Smooth muscle cell (in vitro differentiated cells): ENCODE measurements around the gene SMIM38. TPM values are rescaled to one million over a fixed set of nuclear protein-coding genes. Genes with fewer than 3 reads are reported as not detected.

Experiments used
- DNase-seq: peaks from one replicate; lab custom pipeline; 2025; ENCODE audit not compliant: unreplicated experiment; lab: John Stamatoyannopoulos, UW
- H2AFZ ChIP-seq: fragments of 200-600 bp; sonication (generic); 2 replicates; pipeline ENCODE4 v1.6.0; 2016; ENCODE audit warnings: antibody characterized with exemption, low read depth, mild to moderate bottlenecking
- H3F3A ChIP-seq: fragments of 200-600 bp; sonication (generic); 2 replicates; pipeline ENCODE4 v1.6.0; 2017; ENCODE audit warnings: antibody characterized with exemption, low read depth
- H3K27ac ChIP-seq: fragments of 200-600 bp; sonication (generic); 2 replicates; pipeline ENCODE4 v1.5.1; 2016; ENCODE audit warnings: low read depth, mild to moderate bottlenecking
- H3K27me3 ChIP-seq: fragments of 200-600 bp; sonication (generic); 2 replicates; pipeline ENCODE4 v1.6.1; 2016; ENCODE audit warnings: low read depth, mild to moderate bottlenecking
- H3K36me3 ChIP-seq: fragments of 200-600 bp; sonication (generic); 2 replicates; pipeline ENCODE4 v1.5.1; 2016; ENCODE audit warnings: low read depth
- H3K4me1 ChIP-seq: fragments of 200-600 bp; sonication (generic); 2 replicates; pipeline ENCODE4 v1.5.1; 2016; ENCODE audit warnings: low read depth
- H3K4me2 ChIP-seq: fragments of 200-600 bp; sonication (generic); 2 replicates; pipeline ENCODE4 v1.6.0; 2016; ENCODE audit warnings: mild to moderate bottlenecking
- H3K4me3 ChIP-seq: fragments of 200-600 bp; sonication (generic); 2 replicates; pipeline ENCODE4 v1.5.1; 2016; ENCODE audit warnings: mild to moderate bottlenecking
- H3K79me2 ChIP-seq: fragments of 200-600 bp; sonication (generic); 2 replicates; pipeline ENCODE4 v1.6.0; 2016; ENCODE audit warnings: low read depth, mild to moderate bottlenecking
- H3K9ac ChIP-seq: fragments of 200-600 bp; sonication (generic); 2 replicates; pipeline ENCODE4 v1.6.0; 2016; ENCODE audit warnings: low read depth
- H3K9me3 ChIP-seq: fragments of 200-600 bp; sonication (generic); replicated peaks from 2 replicates; pipeline ENCODE4 v1.5.1; 2016; ENCODE audit warnings: low read depth
- H4K20me1 ChIP-seq: fragments of 200-600 bp; sonication (generic); 2 replicates; pipeline ENCODE4 v1.6.0; 2016; ENCODE audit warnings: low read depth
- WGBS: methylation state at CpG from one replicate; pipeline ENCODE4 v1.1.7; 2016; ENCODE audit warnings: low lambda C conversion rate; 5-methylcytosine and 5-hydroxymethylcytosine counted together
- polyA plus RNA-seq: library from polyadenylated mRNA; unstranded; fragments of >200 nt; fragmentation: Nextera tagmentation; extraction: Ambion mirVana; gene quantifications from 2 replicates; pipeline ENCODE4 v1.2.1, GENCODE V29; 2016
- total RNA-seq: library from RNA; depleted of rRNA; stranded (reverse); fragments of >200 nt; gene quantifications from 2 replicates; pipeline ENCODE4 v1.2.3, GENCODE V29; 2014
- TF ChIP-seq, protein P1 (sequence below): fragments of 200-600 bp; sonication (generic); IDR thresholded peaks from 2 replicates; pipeline ENCODE4 v1.5.1; 2017; ENCODE audit warnings: borderline replicate concordance, mild to moderate bottlenecking, antibody characterized with exemption; ENCODE audit not compliant: insufficient read depth, poor library complexity, severe bottlenecking

The SMIM38 gene
- 0.27 and 0.31 TPM in 2 replicates for total RNA-seq
- 0.79 TPM in 1 of 2 replicates, not detected in the other for polyA plus RNA-seq

DNA sequence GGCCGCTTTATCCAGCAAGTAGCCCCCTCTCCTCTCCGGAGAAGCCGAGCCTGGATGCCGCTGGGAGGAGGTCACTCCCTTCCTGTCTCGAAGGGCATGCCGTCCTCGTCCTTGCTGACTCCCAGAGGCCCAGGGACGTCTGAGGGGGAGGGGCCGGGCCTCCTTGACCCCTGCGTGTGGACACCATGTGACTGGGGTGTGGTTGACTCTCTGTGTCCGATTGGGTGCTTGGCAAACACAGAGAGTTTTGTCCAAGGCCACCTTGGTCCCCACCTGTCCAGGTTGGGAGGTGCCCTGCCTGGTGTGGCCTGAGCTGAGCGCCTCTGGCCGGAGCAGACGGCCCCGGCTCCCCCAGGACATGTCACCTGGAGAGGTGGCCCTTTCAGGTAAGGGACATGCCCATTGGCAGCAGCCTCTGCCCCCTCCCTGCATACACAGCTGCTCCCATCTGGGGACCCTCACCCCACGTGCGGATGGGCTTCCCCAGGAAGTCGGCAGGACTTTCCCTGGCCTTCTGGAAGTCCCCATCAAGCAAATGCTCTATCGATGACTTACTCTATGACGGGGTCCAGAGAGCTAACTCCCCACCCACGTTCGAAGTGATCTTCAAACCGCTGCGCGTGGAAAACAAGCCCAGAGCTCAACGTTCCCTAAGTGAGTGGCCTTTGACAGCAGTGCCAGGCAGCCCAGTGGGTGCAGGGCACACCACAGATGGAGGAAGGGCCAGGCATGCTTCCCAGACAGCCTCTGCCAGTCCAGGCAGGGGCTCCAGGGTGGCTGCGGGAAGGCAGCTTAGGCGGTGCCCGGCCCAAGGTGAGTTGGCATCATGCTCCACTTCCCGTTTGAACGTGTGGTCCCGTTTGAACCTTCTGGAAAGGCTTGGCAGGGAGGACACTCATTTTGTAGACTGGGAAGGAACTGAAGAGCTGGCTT is at the start of gene SMIM38:
SMIM38 (plus strand) TSS at position 634 of the 933 bp plus-strand sequence. CDS start 1,912 bp downstream, outside the sequence.
- no peaks in the 10 kb centered on the region for H3F3A ChIP-seq
- no peak for DNase-seq
- H3K27me3 ChIP-seq, result no peaks in the 10 kb centered on the region
- H3K79me2 ChIP-seq, result no peaks in the 10 kb centered on the region
- H4K20me1 ChIP-seq, result no peaks in the 10 kb centered on the region
- 74% methylated on average over 32 of the region's 32 CpGs for WGBS
- peak within 1 kb of the TSS; percentile 58 for H3K4me2 ChIP-seq
- TF ChIP-seq, protein P1, sequence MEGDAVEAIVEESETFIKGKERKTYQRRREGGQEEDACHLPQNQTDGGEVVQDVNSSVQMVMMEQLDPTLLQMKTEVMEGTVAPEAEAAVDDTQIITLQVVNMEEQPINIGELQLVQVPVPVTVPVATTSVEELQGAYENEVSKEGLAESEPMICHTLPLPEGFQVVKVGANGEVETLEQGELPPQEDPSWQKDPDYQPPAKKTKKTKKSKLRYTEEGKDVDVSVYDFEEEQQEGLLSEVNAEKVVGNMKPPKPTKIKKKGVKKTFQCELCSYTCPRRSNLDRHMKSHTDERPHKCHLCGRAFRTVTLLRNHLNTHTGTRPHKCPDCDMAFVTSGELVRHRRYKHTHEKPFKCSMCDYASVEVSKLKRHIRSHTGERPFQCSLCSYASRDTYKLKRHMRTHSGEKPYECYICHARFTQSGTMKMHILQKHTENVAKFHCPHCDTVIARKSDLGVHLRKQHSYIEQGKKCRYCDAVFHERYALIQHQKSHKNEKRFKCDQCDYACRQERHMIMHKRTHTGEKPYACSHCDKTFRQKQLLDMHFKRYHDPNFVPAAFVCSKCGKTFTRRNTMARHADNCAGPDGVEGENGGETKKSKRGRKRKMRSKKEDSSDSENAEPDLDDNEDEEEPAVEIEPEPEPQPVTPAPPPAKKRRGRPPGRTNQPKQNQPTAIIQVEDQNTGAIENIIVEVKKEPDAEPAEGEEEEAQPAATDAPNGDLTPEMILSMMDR, result no peak
- H3K4me1 ChIP-seq, result peaks cover 24% of the 10 kb centered on the region
- H3K27ac ChIP-seq, result peak within 1 kb of the TSS; percentile 62
- H3K36me3 ChIP-seq, result no peaks in the 10 kb centered on the region
- no peak within 1 kb of the TSS for H3K4me3 ChIP-seq
- no peaks in the 10 kb centered on the region for H3K9me3 ChIP-seq
- H2AFZ ChIP-seq, result no peak within 1 kb of the TSS
- no peak within 1 kb of the TSS for H3K9ac ChIP-seq

DNA sequence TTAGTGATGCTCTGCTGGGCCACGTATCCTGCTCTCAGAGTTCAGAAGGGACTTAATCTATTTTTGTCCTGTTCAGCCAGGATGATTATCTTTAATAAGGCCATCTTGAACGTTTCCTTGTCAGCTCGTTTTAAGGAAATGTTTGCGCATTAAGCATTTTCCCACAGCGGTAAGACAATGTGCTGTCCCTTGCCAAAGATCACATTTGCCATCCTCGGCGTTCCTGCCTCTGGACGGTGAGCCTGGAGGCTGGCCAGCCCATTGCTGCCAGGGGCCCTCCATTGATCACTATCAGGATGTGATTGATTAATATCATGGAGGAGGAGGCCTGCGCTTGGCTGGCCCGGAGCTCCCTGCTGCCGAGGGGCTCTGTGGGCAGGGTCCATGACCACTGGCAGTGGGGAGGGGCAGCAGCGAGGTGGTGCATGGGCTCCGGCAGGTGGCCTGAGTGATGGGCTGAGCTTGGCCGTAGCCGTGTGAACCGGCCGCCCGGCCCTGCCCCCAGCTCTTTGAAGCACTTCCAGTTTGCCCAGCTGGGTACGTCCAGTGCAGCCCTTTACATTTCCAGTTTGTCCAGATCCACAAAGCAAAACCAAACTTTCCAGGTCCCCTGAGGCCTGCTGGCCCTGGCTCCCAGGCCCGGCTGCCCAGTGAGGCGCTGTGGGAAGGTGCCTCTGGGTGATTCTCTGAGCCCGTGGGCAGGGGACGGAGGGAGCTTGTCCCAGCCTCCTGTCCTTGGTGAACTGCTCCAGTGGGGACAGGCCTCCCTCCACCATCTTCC is 49.5 kb upstream of the SMIM38 start:
- Histone ChIP-seq H3F3A (no peaks in the 10 kb centered on the region), H3K9ac (no peak overlapping the region), H3K27ac (no peak overlapping the region), H3K36me3 (no peaks in the 10 kb centered on the region), H4K20me1 (no peaks in the 10 kb centered on the region), H3K4me1 (no peaks in the 10 kb centered on the region), H3K9me3 (no peaks in the 10 kb centered on the region), H3K4me2 (no peak overlapping the region), H3K79me2 (no peaks in the 10 kb centered on the region), H3K27me3 (no peaks in the 10 kb centered on the region), H3K4me3 (no peak overlapping the region), H2AFZ (no peak overlapping the region)
- WGBS, result 81% methylated on average over 23 of the region's 23 CpGs
- no peak for DNase-seq
- TF ChIP-seq, protein P1, result no peak

DNA sequence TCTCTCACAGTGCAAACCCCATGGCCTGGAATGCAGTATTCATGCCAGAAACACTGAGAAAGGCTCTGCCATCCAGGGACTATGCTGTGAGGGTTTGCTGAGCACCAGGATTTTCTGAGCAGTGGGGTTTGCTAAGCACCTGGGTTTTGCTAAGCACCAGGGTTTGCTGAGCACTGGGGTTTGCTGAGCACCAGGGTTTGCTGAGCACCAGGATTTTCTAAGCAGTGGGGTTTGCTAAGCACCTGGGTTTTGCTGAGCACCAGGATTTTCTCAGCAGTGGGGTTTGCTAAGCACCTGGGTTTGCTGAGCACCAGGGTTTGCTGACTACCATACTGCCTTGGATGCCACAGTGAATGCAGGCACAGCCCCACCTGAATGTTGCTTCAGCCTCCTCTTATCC is 48.3 kb upstream of the SMIM38 start:
- Histone ChIP-seq H3K9me3 (no peaks in the 10 kb centered on the region), H3K4me3 (no peak overlapping the region), H3K27ac (no peak overlapping the region), H2AFZ (no peak overlapping the region), H3F3A (no peaks in the 10 kb centered on the region), H3K79me2 (no peaks in the 10 kb centered on the region), H3K9ac (no peak overlapping the region), H3K36me3 (no peaks in the 10 kb centered on the region), H3K4me2 (no peak overlapping the region), H4K20me1 (no peaks in the 10 kb centered on the region), H3K27me3 (no peaks in the 10 kb centered on the region), H3K4me1 (no peaks in the 10 kb centered on the region)
- TF ChIP-seq, protein P1, result no peak
- no peak for DNase-seq
